OCI-LY7 (cell line): ENCODE results near the gene KCNJ9. TPM values are rescaled to one million over a fixed set of nuclear protein-coding genes. Genes with fewer than 3 reads are reported as not detected.

Experiments
- BruUV-seq: library from RNA; stranded (reverse); fragments of 400-500 nt; replicated peaks from 2 replicates; lab custom pipeline; 2021; lab: Mats Ljungman, UMichigan
- CTCF ChIA-PET: fragments of 300-600 bp; sonication (Branson Sonifier 250); formaldehyde crosslinking; loops from one replicate; lab custom pipeline; 2022; ENCODE audit warnings: antibody characterized with exemption; ENCODE audit not compliant: unreplicated experiment; lab: Charles Lee
- POLR2A ChIA-PET: fragments of 300-600 bp; sonication (Branson Sonifier 250); formaldehyde crosslinking; loops from one replicate; lab custom pipeline; 2022; ENCODE audit warnings: antibody characterized with exemption; lab: Charles Lee
- DNase-seq: peaks from one replicate; pipeline ENCODE4 v3.0.0-alpha.2; 2015; ENCODE audit warnings: low spot score
- H2AFZ ChIP-seq: fragments of 200-600 bp; sonication (generic), shearing (Covaris generic); 2 replicates; pipeline ENCODE4 v1.6.1; 2014; ENCODE audit warnings: mild to moderate bottlenecking, antibody characterized with exemption, low read length, moderate library complexity
- H3K27ac ChIP-seq: fragments of 200-600 bp; sonication (generic); 2 replicates; pipeline ENCODE4 v1.5.1; 2014; ENCODE audit warnings: mixed run types, low read depth, mild to moderate bottlenecking, moderate library complexity, low read length, inconsistent platforms; ENCODE audit not compliant: poor library complexity, severe bottlenecking
- H3K36me3 ChIP-seq: fragments of 200-600 bp; sonication (generic); 2 replicates; pipeline ENCODE4 v1.6.1; 2014; ENCODE audit warnings: mild to moderate bottlenecking, antibody characterized with exemption, low read length, moderate library complexity, mixed read lengths; ENCODE audit not compliant: insufficient read depth
- H3K4me1 ChIP-seq: fragments of 200-600 bp; sonication (generic); 2 replicates; pipeline ENCODE4 v1.5.1; 2014; ENCODE audit warnings: mild to moderate bottlenecking, low read length; ENCODE audit not compliant: insufficient read depth, poor library complexity, severe bottlenecking
- H3K4me2 ChIP-seq: fragments of 200-600 bp; sonication (generic); 2 replicates; pipeline ENCODE4 v1.6.1; 2014; ENCODE audit warnings: mild to moderate bottlenecking, low read length
- H3K4me3 ChIP-seq: fragments of 200-600 bp; sonication (generic); 2 replicates; pipeline ENCODE4 v1.5.1; 2014; ENCODE audit warnings: mild to moderate bottlenecking, low read depth, low read length; ENCODE audit not compliant: poor library complexity, severe bottlenecking
- H3K79me2 ChIP-seq: fragments of 200-600 bp; sonication (generic); 2 replicates; pipeline ENCODE4 v1.6.1; 2016; ENCODE audit warnings: low read depth, mild to moderate bottlenecking, low read length, moderate library complexity, mixed read lengths; ENCODE audit not compliant: insufficient read depth
- H3K9me2 ChIP-seq: fragments of 200-600 bp; sonication (generic); 2 replicates; pipeline ENCODE4 v1.6.1; 2016; ENCODE audit warnings: mild to moderate bottlenecking, low read length, mixed read lengths; ENCODE audit not compliant: insufficient read depth
- H3K9me3 ChIP-seq: fragments of 200-600 bp; sonication (generic); 2 replicates; pipeline ENCODE4 v1.6.1; 2014; ENCODE audit warnings: mild to moderate bottlenecking, mixed run types, low read length, mixed read lengths
- H4K20me1 ChIP-seq: fragments of 200-600 bp; sonication (generic); 2 replicates; pipeline ENCODE4 v1.6.1; 2014; ENCODE audit warnings: mild to moderate bottlenecking, antibody characterized with exemption, low read length, moderate library complexity, mixed read lengths; ENCODE audit not compliant: insufficient read depth
- CTCF ChIP-seq: fragments of 200-600 bp; sonication (generic); conservative IDR thresholded peaks from 2 replicates; pipeline ENCODE4 v1.5.1; 2014; ENCODE audit warnings: mild to moderate bottlenecking, antibody characterized with exemption, low read length, moderate library complexity, mixed read lengths
- EZH2phosphoT487 ChIP-seq: fragments of 200-600 bp; sonication (generic); IDR thresholded peaks from 2 replicates; pipeline ENCODE4 v1.6.1; 2018; ENCODE audit warnings: low read depth, borderline replicate concordance, mild to moderate bottlenecking, mixed run types, antibody characterized with exemption, low read length, moderate library complexity, mixed read lengths
- intact Hi-C: fragments of 100-400 bp; cut with micrococcal nuclease; formaldehyde crosslinking; loops from one replicate; pipeline ENCODE4 v1.10.0; 2022; ENCODE audit not compliant: unreplicated experiment
- total RNA-seq, 2 experiments: library from RNA; depleted of rRNA in 1 of 2; stranded (reverse); fragments of >200 nt in 1 of 2; shearing (Covaris generic) in 1 of 2; gene quantifications; 2 replicates each; pipeline ENCODE4 v1.2.3, GENCODE V29; 2014 to 2022

Gene KCNJ9
- total RNA-seq, 2 experiments from 2014 or later: not detected

- no peaks in the 10 kb centered on the region for H4K20me1 ChIP-seq
- DNase-seq: peak; percentile 93
- peak within 1 kb of the TSS; percentile 82 for H2AFZ ChIP-seq
- POLR2A ChIA-PET: interaction anchor here (0.6 to 2.2 kb wide), 7 partner anchors 9 to 187 kb away, joined by 3 to 8 read pairs (median 5); partner anchors contain the start of genes DCAF8 and PEX19
- CTCF ChIA-PET: interaction anchor here (0.6 to 2.2 kb wide), 6 partner anchors 11 to 154 kb away, joined by 3 to 8 read pairs (median 4); no protein-coding TSS in a partner anchor
- peaks cover 8% of the 10 kb centered on the region; the same call in 1 of the 2 replicates for H3K79me2 ChIP-seq
- H3K4me3 ChIP-seq: peak within 1 kb of the TSS; percentile 95
- no peaks in the 10 kb centered on the region for H3K9me2 ChIP-seq
- TF ChIP-seq CTCF (no peak), EZH2phosphoT487 (no peak)
- H3K27ac ChIP-seq: peak within 1 kb of the TSS; percentile 57
- BruUV-seq: no TSS peak
- intact Hi-C loops: no loop called here
- H3K9me3 ChIP-seq: no peaks in the 10 kb centered on the region
- peak within 1 kb of the TSS; percentile 90 for H3K4me2 ChIP-seq
- H3K36me3 ChIP-seq: peaks cover 17% of the 10 kb centered on the region; the same call in 1 of the 2 replicates
- H3K4me1 ChIP-seq: peaks cover 47% of the 10 kb centered on the region
These were observed 16.8 kb downstream of the KCNJ9 start, which contains the start of gene IGSF8 for GRCh38 chr1:160097911-160098851. Gene IGSF8 (minus strand): TSS chr1:160098619. CDS start chr1:160098472, 147 bp downstream.

GRCh38 chr1:160098852-160099561 lies 17.7 kb downstream of the KCNJ9 start:
- BruUV-seq: no TSS peak
- peaks cover 8% of the 10 kb centered on the region; the same call in 1 of the 2 replicates for H3K79me2 ChIP-seq
- H3K36me3 ChIP-seq: peaks cover 10% of the 10 kb centered on the region; the same call in 1 of the 2 replicates
- ChIA-PET POLR2A (interaction anchor here (0.6 to 2.2 kb wide), 4 partner anchors 20 to 298 kb away, joined by 3 to 8 read pairs (median 5); partner anchors contain the start of gene DCAF8), CTCF (interaction anchor here (2.2 kb wide), 1 partner anchor 153 kb away, joined by 8 read pairs; no protein-coding TSS in a partner anchor)
- H4K20me1 ChIP-seq: no peaks in the 10 kb centered on the region
- intact Hi-C loops: no loop called here
- H2AFZ ChIP-seq: peak overlapping the region; percentile 82
- peak overlapping the region; percentile 78 for H3K4me2 ChIP-seq
- H3K4me1 ChIP-seq: peaks cover 47% of the 10 kb centered on the region
- peak; percentile 95 for DNase-seq
- no peaks in the 10 kb centered on the region for H3K9me2 ChIP-seq
- peak overlapping the region; percentile 62 for H3K4me3 ChIP-seq
- peak overlapping the region; percentile 6 for H3K27ac ChIP-seq
- H3K9me3 ChIP-seq: no peaks in the 10 kb centered on the region
- TF ChIP-seq EZH2phosphoT487: no peak
- TF ChIP-seq CTCF: no peak
